ENCODE measurements around the gene PLXNC1. TPM values are rescaled to one million over a fixed set of nuclear protein-coding genes. Genes with fewer than 3 reads are reported as not detected.

The PLXNC1 gene
- total and polyA plus RNA-seq, 9 of the 15 experiments (the other 6 are each of a cell fraction or from before 2014, with no cell fraction given) = 0.08 to 0.87 (median 0.28) TPM

- TF ChIP-seq ZNF431 (CRISPR knock-in tag; IDR thresholded peaks at IDR 0.05) (no peak), NFIC (IDR thresholded peaks at IDR 0.05) (peak; percentile 68), ZFP91 (CRISPR knock-in tag; IDR thresholded peaks at IDR 0.05) (no peak), NFRKB (IDR thresholded peaks at IDR 0.05; ENCODE audit: low read depth) (0 out of 2 replicates have a peak, but pooled peaks have one; percentile 17), CBFA2T3 (IDR thresholded peaks at IDR 0.05) (peak; percentile 92), NONO (IDR thresholded peaks at IDR 0.05; ENCODE audit: low read depth in 2 of 2, low read length in 1 of 2) (0 out of 4 replicates have a peak, but pooled peaks of 1 of the 2 experiments have one; percentile 45), ZNF318 (IDR thresholded peaks at IDR 0.05; ENCODE audit: borderline replicate concordance in 1 of 2, low read depth in 1 of 2) (peak in 1 of 2 experiments; percentile 71; a peak in 1 of 4 replicates), KLF16 (IDR thresholded peaks at IDR 0.05) (peak; percentile 81), RAD21 (CRISPR knock-in tag; conservative IDR thresholded peaks at IDR 0.05 in 1 of 2, IDR thresholded peaks at IDR 0.05 in 1 of 2) (peak; percentile 9 to 28; a peak in 2 of 4 replicates), SPI1 (IDR thresholded peaks at IDR 0.05; ENCODE audit: borderline replicate concordance, low read depth, low read length) (peak; percentile 26; the same call in 1 of the 2 replicates), ZNF316 (IDR thresholded peaks at IDR 0.05) (no peak), TAF9B (IDR thresholded peaks at IDR 0.05; ENCODE audit: partially characterized antibody) (peak; percentile 34), SFPQ (IDR thresholded peaks at IDR 0.05; ENCODE audit: low read depth, low read length) (no peak), MLX (CRISPR knock-in tag; conservative IDR thresholded peaks at IDR 0.05) (no peak), FOXM1 (IDR thresholded peaks at IDR 0.05; ENCODE audit: low read depth) (0 out of 2 replicates have a peak, but pooled peaks have one; percentile 36), FOXM1 (CRISPR knock-in tag; IDR thresholded peaks at IDR 0.05; ENCODE audit: low read depth) (no peak)
Observed at GRCh38 chr12:94100211-94100627, 48.2 kb upstream of the PLXNC1 start (continued).

Data from K562 (cell line).